ENCODE measurements around the gene KANSL1.

Gene KANSL1

GRCh38 chr17:45999900-46000290 lies 193.3 kb downstream of the KANSL1 start:
- no peak for DNase-seq (ENCODE audit: low read depth, low spot score)

- DNase-seq (ENCODE audit: low read depth, low spot score): no peak
Measured at GRCh38 chr17:45998987-45999899, 194.0 kb downstream of the KANSL1 start, which contains the start of gene STH. TSS of gene STH (plus strand) at chr17:45999250. CDS start at chr17:45999280, 30 bp downstream.

- DNase-seq (ENCODE audit: low read depth, low spot score): no peak
Measured at GRCh38 chr17:45997624-45998023, 195.6 kb downstream of the KANSL1 start.

- DNase-seq (ENCODE audit: low read depth, low spot score): no peak
Measured at GRCh38 chr17:45997166-45997565, 196.1 kb downstream of the KANSL1 start.

- no peak for DNase-seq (ENCODE audit: low read depth, low spot score)
Measured at GRCh38 chr17:45996282-45996937, 196.8 kb downstream of the KANSL1 start.

- no peak for DNase-seq (ENCODE audit: low read depth, low spot score)
Measured at GRCh38 chr17:45995627-45996270, 197.5 kb downstream of the KANSL1 start.

- no peak for DNase-seq (ENCODE audit: low read depth, low spot score)
Measured at GRCh38 chr17:45994987-45995386, 198.2 kb downstream of the KANSL1 start.

- DNase-seq (ENCODE audit: low read depth, low spot score): no peak
Measured at GRCh38 chr17:45993962-45994627, 199.1 kb downstream of the KANSL1 start.

- DNase-seq (ENCODE audit: low read depth, low spot score): no peak
Measured at GRCh38 chr17:45992904-45993303, 200.3 kb downstream of the KANSL1 start.

- DNase-seq (ENCODE audit: low read depth, low spot score): no peak
Measured at GRCh38 chr17:45992175-45992574, 201.1 kb downstream of the KANSL1 start.

- DNase-seq (ENCODE audit: low read depth, low spot score): no peak
Measured at GRCh38 chr17:45991341-45991740, 201.9 kb downstream of the KANSL1 start.

- no peak for DNase-seq (ENCODE audit: low read depth, low spot score)
Measured at GRCh38 chr17:45990886-45991285, 202.3 kb downstream of the KANSL1 start.

- no peak for DNase-seq (ENCODE audit: low read depth, low spot score)
Measured at GRCh38 chr17:45989759-45990158, 203.5 kb downstream of the KANSL1 start.

GRCh38 chr17:45987706-45988105 lies 205.5 kb downstream of the KANSL1 start:
- no peak for DNase-seq (ENCODE audit: low read depth, low spot score)

- no peak for DNase-seq (ENCODE audit: low read depth, low spot score)
Measured at GRCh38 chr17:45986056-45986455, 207.2 kb downstream of the KANSL1 start.

GRCh38 chr17:45985447-45985846 lies 207.8 kb downstream of the KANSL1 start:
- no peak for DNase-seq (ENCODE audit: low read depth, low spot score)

GRCh38 chr17:45984368-45984767 lies 208.9 kb downstream of the KANSL1 start:
- DNase-seq (ENCODE audit: low read depth, low spot score): no peak

GRCh38 chr17:45983614-45984310 lies 209.5 kb downstream of the KANSL1 start:
- no peak for DNase-seq (ENCODE audit: low read depth, low spot score)

- DNase-seq (ENCODE audit: low read depth, low spot score): no peak
Measured at GRCh38 chr17:45982791-45983613, 210.2 kb downstream of the KANSL1 start.

GRCh38 chr17:45981306-45981705 lies 211.9 kb downstream of the KANSL1 start:
- DNase-seq (ENCODE audit: low read depth, low spot score): no peak

Data from iPS DF 19.7 (cell line).